DOHH2 (cell line): ENCODE measurements around the gene CASP7.

Experiments used
- H3F3A ChIP-seq: fragments of 200-600 bp; sonication (generic), shearing (Covaris generic); 2 replicates; pipeline ENCODE4 v1.6.0; 2016; ENCODE audit warnings: antibody characterized with exemption, mild to moderate bottlenecking; ENCODE audit not compliant: control insufficient read depth, insufficient read depth
- H3K27ac ChIP-seq: fragments of 200-600 bp; sonication (generic); 2 replicates; pipeline ENCODE4 v1.5.1; 2014; ENCODE audit warnings: low read depth, mild to moderate bottlenecking, low read length, moderate library complexity
- H3K27me3 ChIP-seq: fragments of 200-600 bp; sonication (generic); 2 replicates; pipeline ENCODE4 v1.6.1; 2014; ENCODE audit warnings: mild to moderate bottlenecking, low read length, mixed read lengths; ENCODE audit not compliant: control insufficient read depth
- H3K36me3 ChIP-seq: fragments of 200-600 bp; sonication (generic); 2 replicates; pipeline ENCODE4 v1.6.1; 2014; ENCODE audit warnings: mild to moderate bottlenecking, low read length, moderate library complexity, mixed read lengths; ENCODE audit not compliant: control insufficient read depth
- H3K4me1 ChIP-seq: fragments of 200-600 bp; sonication (generic); 2 replicates; pipeline ENCODE4 v1.6.1; 2014; ENCODE audit warnings: mild to moderate bottlenecking, low read length, mixed read lengths; ENCODE audit not compliant: control insufficient read depth
- H3K4me2 ChIP-seq: fragments of 200-600 bp; sonication (generic); 2 replicates; pipeline ENCODE4 v1.6.0; 2014; ENCODE audit warnings: mild to moderate bottlenecking, low read length, moderate library complexity
- H3K4me3 ChIP-seq: fragments of 200-600 bp; sonication (generic); 2 replicates; pipeline ENCODE4 v1.5.1; 2014; ENCODE audit warnings: mild to moderate bottlenecking, low read length, mixed read lengths
- H3K79me2 ChIP-seq: fragments of 200-600 bp; sonication (generic); 2 replicates; pipeline ENCODE4 v1.6.1; 2014; ENCODE audit warnings: mild to moderate bottlenecking, low read length, mixed read lengths; ENCODE audit not compliant: control insufficient read depth
- H3K9me2 ChIP-seq: fragments of 200-600 bp; sonication (generic); replicated peaks from 2 replicates; pipeline ENCODE4 v1.6.1; 2014; ENCODE audit warnings: mild to moderate bottlenecking, low read length, mixed read lengths; ENCODE audit not compliant: control insufficient read depth
- H3K9me3 ChIP-seq: fragments of 200-600 bp; sonication (generic); 2 replicates; pipeline ENCODE4 v1.6.1; 2014; ENCODE audit warnings: antibody characterized with exemption, low read length, mixed read lengths; ENCODE audit not compliant: control insufficient read depth, insufficient read depth
- H4K20me1 ChIP-seq: fragments of 200-600 bp; sonication (generic); 2 replicates; pipeline ENCODE4 v1.6.0; 2014; ENCODE audit warnings: low read depth, mild to moderate bottlenecking, antibody characterized with exemption, low read length, moderate library complexity; ENCODE audit not compliant: control insufficient read depth, insufficient read depth
- EZH2phosphoT487 ChIP-seq: fragments of 200-600 bp; sonication (generic); IDR thresholded peaks from 2 replicates; pipeline ENCODE4 v1.6.1; 2017; ENCODE audit warnings: borderline replicate concordance, mild to moderate bottlenecking, antibody characterized with exemption, low read length, moderate library complexity, mixed read lengths
- TF ChIP-seq, protein P1 (sequence below): fragments of 200-600 bp; sonication (generic); IDR thresholded peaks from one replicate; pipeline ENCODE4 v1.5.1; 2014; ENCODE audit warnings: antibody characterized with exemption, mild to moderate bottlenecking, low read depth, low read length; ENCODE audit not compliant: poor library complexity, severe bottlenecking

CASP7 gene

DNA sequence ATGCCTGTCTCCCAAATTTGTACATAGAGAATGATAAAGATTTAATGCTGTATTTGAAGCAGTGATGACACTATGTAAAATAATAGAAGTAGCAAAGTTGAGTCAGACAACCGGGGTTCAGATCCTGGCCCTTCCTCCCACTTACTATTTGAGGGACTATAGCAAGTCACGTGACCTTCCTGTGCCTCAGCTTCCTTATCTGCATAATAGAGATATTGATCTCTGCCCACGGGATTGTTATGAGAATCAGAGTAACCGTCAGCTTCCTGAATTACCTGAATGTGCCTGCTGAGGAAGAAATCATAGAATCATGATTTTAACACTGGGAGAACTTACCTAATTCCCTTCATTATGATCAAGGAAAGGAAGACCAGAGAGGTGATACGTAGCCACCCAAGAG, 26.9 kb downstream of the CASP7 start:
- TF ChIP-seq, protein P1, sequence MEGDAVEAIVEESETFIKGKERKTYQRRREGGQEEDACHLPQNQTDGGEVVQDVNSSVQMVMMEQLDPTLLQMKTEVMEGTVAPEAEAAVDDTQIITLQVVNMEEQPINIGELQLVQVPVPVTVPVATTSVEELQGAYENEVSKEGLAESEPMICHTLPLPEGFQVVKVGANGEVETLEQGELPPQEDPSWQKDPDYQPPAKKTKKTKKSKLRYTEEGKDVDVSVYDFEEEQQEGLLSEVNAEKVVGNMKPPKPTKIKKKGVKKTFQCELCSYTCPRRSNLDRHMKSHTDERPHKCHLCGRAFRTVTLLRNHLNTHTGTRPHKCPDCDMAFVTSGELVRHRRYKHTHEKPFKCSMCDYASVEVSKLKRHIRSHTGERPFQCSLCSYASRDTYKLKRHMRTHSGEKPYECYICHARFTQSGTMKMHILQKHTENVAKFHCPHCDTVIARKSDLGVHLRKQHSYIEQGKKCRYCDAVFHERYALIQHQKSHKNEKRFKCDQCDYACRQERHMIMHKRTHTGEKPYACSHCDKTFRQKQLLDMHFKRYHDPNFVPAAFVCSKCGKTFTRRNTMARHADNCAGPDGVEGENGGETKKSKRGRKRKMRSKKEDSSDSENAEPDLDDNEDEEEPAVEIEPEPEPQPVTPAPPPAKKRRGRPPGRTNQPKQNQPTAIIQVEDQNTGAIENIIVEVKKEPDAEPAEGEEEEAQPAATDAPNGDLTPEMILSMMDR = no peak
- TF ChIP-seq EZH2phosphoT487 = no peak
- Histone ChIP-seq H3K27me3 (no peaks in the 10 kb centered on the region), H3K4me1 (no peaks in the 10 kb centered on the region), H3K4me2 (no peak overlapping the region), H3K9me3 (no peaks in the 10 kb centered on the region), H3K36me3 (no peaks in the 10 kb centered on the region), H4K20me1 (no peaks in the 10 kb centered on the region), H3K4me3 (no peak overlapping the region), H3F3A (no peaks in the 10 kb centered on the region), H3K27ac (no peak overlapping the region), H3K9me2 (no peaks in the 10 kb centered on the region), H3K79me2 (no peaks in the 10 kb centered on the region)

DNA sequence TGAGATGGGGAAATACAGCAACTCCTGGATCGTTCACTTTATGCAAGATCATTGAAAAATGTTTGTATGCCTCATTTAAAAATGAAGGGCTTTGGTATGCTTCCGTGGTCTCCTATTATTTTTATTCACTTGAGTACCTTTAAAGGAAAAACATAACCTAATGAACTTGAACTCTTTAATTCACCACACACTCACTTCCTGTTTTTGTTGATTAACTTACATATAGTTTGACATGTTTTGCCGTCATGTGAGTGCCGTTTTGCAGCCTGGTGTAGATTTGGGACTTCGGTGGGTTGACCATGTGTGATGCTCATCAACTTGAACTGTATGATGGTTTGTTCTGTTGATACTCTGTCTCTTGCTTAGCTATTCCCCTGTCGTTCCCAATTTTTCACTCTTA, 28.9 kb downstream of the CASP7 start:
- Histone ChIP-seq H4K20me1 (no peaks in the 10 kb centered on the region), H3K36me3 (no peaks in the 10 kb centered on the region), H3F3A (no peaks in the 10 kb centered on the region), H3K9me3 (no peaks in the 10 kb centered on the region; the same call in 1 of the 2 replicates), H3K27ac (no peak overlapping the region), H3K4me3 (no peak overlapping the region), H3K4me1 (peaks cover 5% of the 10 kb centered on the region), H3K79me2 (no peaks in the 10 kb centered on the region), H3K9me2 (no peaks in the 10 kb centered on the region), H3K27me3 (no peaks in the 10 kb centered on the region), H3K4me2 (no peak overlapping the region)
- TF ChIP-seq, protein P1 = no peak
- no peak for TF ChIP-seq EZH2phosphoT487

DNA sequence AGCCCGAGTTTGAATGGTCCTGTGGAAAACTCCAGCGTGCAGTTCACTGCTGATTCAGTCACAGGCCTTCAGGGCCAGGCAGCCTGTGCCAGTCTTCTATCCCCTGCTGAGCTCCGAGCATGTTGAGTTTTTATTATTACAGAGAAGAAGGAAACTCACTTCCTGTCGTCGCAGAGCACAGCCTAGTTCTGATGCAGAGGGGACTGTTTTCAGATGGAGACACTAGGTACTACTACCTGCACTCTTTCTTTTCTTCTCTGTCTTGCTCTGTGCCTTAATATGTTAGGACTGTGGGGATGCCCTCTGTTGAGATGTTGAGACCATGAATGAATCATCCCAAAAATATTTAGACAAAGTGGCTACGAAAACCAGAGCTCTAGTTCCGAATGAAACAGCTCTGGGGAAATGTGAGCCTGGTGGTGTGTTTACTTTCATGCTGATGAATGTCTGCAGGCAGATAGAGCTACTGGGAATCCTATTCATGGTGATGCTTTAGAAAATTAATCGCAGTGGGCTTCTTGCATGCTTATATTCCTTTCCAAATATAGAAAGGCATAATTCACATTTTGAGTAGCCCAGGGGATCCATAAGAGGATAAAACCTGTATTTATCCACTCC, 29.6 kb downstream of the CASP7 start:
- H3K79me2 ChIP-seq = no peaks in the 10 kb centered on the region
- TF ChIP-seq, protein P1 = no peak
- TF ChIP-seq EZH2phosphoT487 = no peak
- no peaks in the 10 kb centered on the region; the same call in 1 of the 2 replicates for H3K9me3 ChIP-seq
- no peak overlapping the region for H3K27ac ChIP-seq
- peaks cover 5% of the 10 kb centered on the region for H3K4me1 ChIP-seq
- no peaks in the 10 kb centered on the region for H4K20me1 ChIP-seq
- H3F3A ChIP-seq = no peaks in the 10 kb centered on the region
- H3K27me3 ChIP-seq = no peaks in the 10 kb centered on the region
- H3K4me3 ChIP-seq = no peak overlapping the region
- no peaks in the 10 kb centered on the region for H3K36me3 ChIP-seq
- no peak overlapping the region for H3K4me2 ChIP-seq
- no peaks in the 10 kb centered on the region for H3K9me2 ChIP-seq
